NCI-H446 treated with DMSO at 0.1 percent for 48 hours (cell line): ENCODE results near the gene IRX1.

Experiments
- DNase-seq: peaks from one replicate; lab custom pipeline; 2025; lab: John Stamatoyannopoulos, UW

Gene IRX1

GRCh38 chr5:3600106-3601060 is 4.8 kb downstream of the IRX1 start:
- no peak for DNase-seq

- DNase-seq: no peak
Measured at GRCh38 chr5:3601061-3601710, 5.6 kb downstream of the IRX1 start.

GRCh38 chr5:3601911-3602782 is 6.5 kb downstream of the IRX1 start:
- DNase-seq: no peak

DNA sequence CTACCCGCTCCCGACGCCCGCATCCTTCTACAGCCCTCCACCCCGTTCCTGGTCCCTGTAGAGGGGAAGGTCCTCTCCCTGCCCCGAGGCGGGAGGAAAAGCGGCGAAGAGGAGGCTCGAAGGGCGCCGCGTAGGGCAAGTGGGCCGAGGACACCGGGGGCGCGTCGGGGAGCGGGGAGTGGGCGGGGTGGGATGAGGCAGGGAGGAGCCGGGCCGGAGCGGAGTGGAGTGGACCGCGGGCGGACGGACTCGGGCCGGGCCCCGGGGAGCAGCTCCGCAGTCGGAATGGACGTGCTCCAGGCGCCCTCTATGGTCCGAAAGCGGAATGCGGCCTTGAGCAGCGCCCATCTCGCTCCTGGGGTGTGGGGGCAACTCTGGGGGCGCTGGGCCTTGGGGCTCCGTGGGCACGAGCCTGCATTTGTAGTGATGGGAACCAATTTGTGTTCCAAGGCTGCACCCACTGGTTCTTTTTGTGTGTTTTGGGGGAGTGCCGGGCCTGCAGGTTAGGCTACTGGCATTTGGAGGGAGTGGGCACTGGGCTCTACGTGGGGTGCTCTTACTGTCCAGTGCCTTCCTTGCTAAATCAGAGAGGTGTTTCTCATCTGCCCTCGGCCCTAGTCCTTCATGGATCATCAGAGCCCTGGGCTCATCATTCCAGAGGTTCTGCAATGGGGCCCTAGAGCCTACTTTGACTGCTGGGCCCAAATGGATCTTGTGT is 7.3 kb downstream of the IRX1 start:
- no peak for DNase-seq

- no peak for DNase-seq
Measured at GRCh38 chr5:3604501-3604900, 8.9 kb downstream of the IRX1 start.

DNA sequence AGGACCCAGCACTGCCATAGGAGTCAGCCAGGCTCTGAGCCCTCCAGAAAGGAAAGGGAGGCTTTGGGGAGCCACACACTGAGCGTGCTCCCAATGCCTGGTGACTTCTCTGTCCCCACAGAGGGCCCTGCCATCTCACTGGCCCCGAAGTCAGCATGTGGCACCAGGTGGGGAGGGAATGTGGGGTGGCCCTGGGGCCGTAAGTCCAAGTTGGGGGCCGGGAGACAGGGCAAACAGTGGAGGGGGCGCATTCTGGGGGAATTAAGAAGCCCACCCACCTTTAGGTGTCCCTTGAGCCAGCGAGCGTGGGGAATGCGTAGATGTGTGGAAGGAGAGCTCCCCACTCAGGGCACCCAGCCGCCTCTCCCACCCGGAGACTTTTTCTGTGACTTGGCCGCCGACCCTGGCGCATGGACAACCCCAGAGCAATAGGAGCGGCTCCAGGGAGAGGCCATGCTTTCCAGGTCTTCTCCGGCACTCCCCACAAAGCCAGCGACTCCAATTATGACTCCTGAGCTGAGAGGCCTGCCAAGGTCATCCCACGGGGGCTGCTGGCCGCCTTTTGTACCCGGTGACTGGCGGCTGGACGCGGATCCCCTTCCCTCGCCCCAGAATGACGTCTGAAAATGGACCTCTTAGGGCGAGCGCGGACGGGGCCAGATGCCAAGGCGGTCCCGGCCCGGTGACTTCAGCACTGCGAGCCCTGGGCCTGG is 9.8 kb downstream of the IRX1 start:
- DNase-seq: no peak

GRCh38 chr5:3606121-3606831 is 10.6 kb downstream of the IRX1 start:
- DNase-seq: no peak

- DNase-seq: no peak
Measured at GRCh38 chr5:3607541-3608181, 12.0 kb downstream of the IRX1 start.

DNA sequence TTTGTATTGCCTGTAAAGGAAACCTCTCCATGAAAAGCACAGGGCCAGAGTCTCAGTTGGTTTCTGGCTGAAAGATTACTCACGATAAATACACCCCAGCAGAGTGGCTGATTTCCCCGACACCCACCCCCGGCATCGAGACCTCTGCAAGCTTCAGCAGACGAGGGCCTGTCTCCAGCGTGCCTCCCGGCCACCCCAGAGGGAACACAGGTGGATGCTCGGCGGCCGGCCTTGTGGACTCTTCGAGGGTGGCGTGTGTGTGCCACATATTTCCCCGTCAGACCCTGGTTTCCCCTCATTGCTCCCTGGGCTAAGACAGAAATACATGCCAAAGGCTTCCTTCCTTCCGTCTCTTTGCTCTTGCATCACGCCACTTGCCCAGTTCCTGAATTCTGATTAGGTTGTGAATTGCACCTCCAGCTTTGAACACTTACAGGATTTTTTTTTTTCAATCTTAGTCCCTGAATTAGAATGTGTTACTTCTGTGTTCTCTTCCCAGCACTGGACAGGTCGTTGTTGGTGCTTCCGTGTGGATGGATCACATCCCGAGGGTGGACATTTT is 13.6 kb downstream of the IRX1 start:
- DNase-seq: no peak

DNA sequence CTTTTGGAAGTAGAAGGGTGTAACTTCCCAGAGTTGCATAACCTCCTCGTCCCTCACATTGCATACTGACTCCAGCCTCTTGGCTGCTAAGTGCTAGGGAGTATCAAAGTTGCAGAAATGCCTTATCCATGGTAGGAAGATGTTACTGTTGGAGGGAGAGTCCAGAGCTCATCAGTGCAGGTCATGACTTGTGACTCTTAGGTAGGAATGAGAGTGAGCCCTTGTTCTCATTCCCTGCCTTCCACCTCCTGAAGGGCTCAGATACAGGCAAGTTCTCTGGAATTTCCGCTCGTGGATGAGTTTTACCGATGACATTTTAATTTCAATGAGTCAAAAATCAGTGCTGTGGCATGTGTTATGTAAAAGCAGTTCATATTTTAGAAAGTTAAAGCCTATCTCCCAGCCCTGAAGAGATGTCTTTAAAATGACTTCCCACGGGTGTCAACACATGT is 17.0 kb downstream of the IRX1 start:
- DNase-seq: no peak

GRCh38 chr5:3613726-3614125 is 18.1 kb downstream of the IRX1 start:
- no peak for DNase-seq

DNA sequence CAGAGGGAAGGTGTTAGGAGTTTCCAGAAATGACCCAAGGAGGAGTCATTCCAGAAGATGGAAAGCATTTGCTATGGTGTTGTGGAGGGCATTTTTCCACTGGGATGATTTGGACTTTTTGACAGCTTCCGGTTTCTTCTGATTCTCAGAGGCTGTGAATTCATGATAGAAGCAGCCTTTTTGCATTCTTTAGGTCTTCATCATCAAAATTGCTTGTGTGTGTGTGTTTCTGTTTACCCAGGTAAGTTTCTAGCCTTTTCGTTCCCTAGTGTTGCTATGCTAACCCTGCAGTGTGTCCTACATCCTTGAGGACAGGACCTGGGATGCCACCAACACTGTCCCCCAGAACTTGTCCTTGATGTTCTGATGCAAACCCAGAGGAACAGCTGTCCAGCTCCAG is 19.6 kb downstream of the IRX1 start:
- DNase-seq: no peak

DNA sequence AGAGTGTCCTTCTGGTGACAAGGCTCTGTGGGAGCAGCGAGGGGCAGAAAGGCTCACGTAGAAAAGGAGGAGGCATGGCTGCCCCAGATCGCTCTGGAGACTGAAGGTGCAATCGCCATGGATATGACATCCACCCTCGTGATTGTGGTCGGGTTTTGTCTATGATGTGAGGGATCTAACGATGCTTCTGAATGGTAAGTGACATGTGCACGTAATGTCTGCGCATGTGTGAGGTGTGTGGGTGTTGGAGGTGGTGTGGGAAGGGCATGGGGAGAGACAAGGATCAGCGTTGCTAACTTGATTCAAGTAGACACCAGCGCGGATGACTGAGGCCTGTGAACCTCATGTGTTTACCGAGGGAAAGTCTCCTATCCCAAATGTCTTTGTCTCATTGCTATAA is 20.2 kb downstream of the IRX1 start:
- no peak for DNase-seq

GRCh38 chr5:3619579-3619978 is 23.9 kb downstream of the IRX1 start:
- no peak for DNase-seq

GRCh38 chr5:3622961-3623360 is 27.3 kb downstream of the IRX1 start:
- DNase-seq: no peak

GRCh38 chr5:3625626-3626025 is 30.0 kb downstream of the IRX1 start:
- no peak for DNase-seq

- no peak for DNase-seq
Measured at GRCh38 chr5:3634061-3634460, 38.4 kb downstream of the IRX1 start.

- no peak for DNase-seq
Measured at GRCh38 chr5:3639175-3639574, 43.5 kb downstream of the IRX1 start.

GRCh38 chr5:3642231-3642630 is 46.6 kb downstream of the IRX1 start:
- DNase-seq: no peak

DNA sequence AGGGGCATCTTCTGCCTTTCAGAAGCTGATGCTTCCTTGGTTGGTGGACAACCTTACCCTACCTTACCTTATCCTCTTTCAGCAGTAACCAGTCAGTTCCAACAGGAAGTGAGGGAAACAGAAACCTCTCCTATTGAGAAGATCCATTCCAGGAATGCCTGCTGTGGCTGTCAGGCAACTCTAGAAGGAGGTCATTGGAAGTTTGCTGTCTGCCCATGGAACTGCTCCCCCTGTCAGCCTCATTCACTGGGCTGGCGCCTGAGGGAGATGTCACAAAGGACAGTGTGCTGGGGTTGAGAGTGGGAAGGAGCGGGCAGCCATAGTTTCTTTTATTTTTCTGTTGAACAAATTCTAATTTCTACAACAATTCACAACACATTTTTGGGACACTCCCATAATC is 54.7 kb downstream of the IRX1 start:
- no peak for DNase-seq
